BLaER1 treated with 17β-estradiol and CSF1 and Interleukin-3, amounts not matched to agents 10 nM and 100 nM (cell line): ENCODE results near the gene CMTR1.

Source experiments
- H3K27ac ChIP-seq, 11 experiments: shearing (Covaris generic); formaldehyde crosslinking; 2 replicates each; pipeline ENCODE4 v1.8.1; 2022
- H3K27me3 ChIP-seq, 11 experiments: shearing (Covaris generic); formaldehyde crosslinking; 2 replicates each; pipeline ENCODE4 v1.8.1; 2022
- H3K36me3 ChIP-seq, 11 experiments: shearing (Covaris generic); formaldehyde crosslinking; 2 replicates each; pipeline ENCODE4 v1.8.1; 2022
- H3K4me1 ChIP-seq, 10 experiments: shearing (Covaris generic); formaldehyde crosslinking; 2 replicates each; pipeline ENCODE4 v1.8.1; 2022
- H3K4me2 ChIP-seq, 11 experiments: shearing (Covaris generic); formaldehyde crosslinking; 2 replicates each; pipeline ENCODE4 v1.8.1; 2022
- H3K4me3 ChIP-seq, 10 experiments: shearing (Covaris generic); formaldehyde crosslinking; 2 replicates each; pipeline ENCODE4 v1.8.1; 2022
- H3K9ac ChIP-seq, 11 experiments: shearing (Covaris generic); formaldehyde crosslinking; 2 replicates each; pipeline ENCODE4 v1.8.1; 2022
- H3K9me3 ChIP-seq, 11 experiments: shearing (Covaris generic); formaldehyde crosslinking; replicated peaks in 1 of 11; 2 replicates each; pipeline ENCODE4 v1.8.1; 2022
- H4K20me1 ChIP-seq, 11 experiments: shearing (Covaris generic); formaldehyde crosslinking; 2 replicates each; pipeline ENCODE4 v1.8.1; 2022
- Cebpa-rat ChIP-seq, 11 experiments: shearing (Covaris generic); IDR thresholded peaks; 2 replicates each; pipeline ENCODE4 v1.8.1; 2022

The CMTR1 gene

DNA sequence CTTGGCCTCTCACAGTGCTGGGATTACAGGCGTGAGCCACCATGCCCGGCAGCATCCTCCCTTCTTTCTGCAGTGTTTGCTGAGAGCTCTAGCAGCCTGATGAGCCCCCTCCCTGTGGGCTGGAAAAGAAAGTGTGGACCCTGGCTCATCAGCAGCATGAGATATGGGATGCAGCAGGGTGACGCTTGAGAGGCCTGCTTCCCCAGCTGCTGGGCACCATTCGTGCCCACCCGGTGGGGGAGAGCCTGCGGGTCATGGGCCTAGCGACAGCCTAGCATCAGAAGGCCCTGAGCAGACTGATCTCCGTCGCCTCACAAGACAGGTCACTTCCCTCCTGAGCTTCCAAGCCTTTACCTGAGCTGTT is 82.7 kb downstream of the CMTR1 start:
- peak overlapping the region in 8 of 10 experiments; percentile 15 to 53 (median 52); a peak in 14 of 20 replicates for H3K4me3 ChIP-seq
- TF ChIP-seq Cebpa-rat (IDR thresholded peaks at IDR 0.05): no peak
- H3K9me3 ChIP-seq: peaks cover 0 to 8% (median 6%) of the 10 kb centered on the region in 11 experiments; a peak in 10 of 22 replicates
- H3K4me2 ChIP-seq: peak overlapping the region; percentile 70 to 99 (median 96)
- H3K36me3 ChIP-seq: no peaks in the 10 kb centered on the region
- H4K20me1 ChIP-seq: no peaks in the 10 kb centered on the region; a peak in 1 of 22 replicates
- H3K9ac ChIP-seq: peak overlapping the region in 9 of 11 experiments; percentile 54 to 85 (median 81); a peak in 17 of 22 replicates
- no peaks in the 10 kb centered on the region for H3K27me3 ChIP-seq
- H3K4me1 ChIP-seq: peaks cover 65 to 96% (median 93%) of the 10 kb centered on the region in 10 experiments
- H3K27ac ChIP-seq: peak overlapping the region in 9 of 11 experiments; percentile 76 to 96 (median 87); a peak in 18 of 22 replicates

DNA sequence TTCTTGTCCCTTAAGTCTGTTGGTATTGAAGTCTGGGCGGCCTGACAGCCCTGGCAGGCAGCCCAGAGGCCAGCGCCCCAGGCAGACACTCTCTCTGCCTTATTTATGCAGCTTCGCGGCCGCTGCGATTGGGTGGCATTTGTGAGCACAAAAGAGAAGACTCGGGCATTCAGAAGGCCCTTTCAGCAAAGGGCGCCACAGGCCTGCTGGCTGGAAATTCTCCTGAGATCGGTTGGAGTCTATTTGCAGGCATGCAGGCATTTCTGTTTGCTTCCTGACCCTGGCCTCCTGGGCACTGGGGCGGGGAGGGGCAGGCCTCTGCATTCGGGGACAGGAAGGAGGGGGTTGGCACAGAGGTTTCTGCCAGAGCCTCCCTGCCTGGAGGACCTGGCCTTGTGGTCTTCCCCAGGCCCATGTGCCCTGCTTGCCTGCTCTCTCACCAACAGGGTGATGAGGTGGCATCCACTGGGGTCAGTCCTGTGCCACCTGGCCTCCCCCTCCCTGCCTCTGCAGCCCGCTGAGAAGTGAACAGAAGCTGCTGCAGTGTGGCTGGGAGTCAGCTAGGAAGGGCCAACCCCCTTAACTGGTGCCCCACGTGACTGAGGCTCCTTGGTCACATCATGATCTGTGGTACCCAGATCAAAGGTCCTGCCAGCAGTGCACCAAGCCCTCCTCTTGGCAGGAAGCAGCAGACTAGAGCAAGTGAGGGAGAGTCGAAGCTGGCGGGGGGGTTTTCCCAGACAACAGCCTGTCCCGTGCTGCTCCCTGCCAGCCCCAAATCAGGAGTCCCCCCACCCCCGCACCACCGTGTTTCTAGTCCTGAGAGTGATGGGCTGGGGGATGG is 83.3 kb downstream of the CMTR1 start:
- H3K27ac ChIP-seq: peak overlapping the region in 9 of 11 experiments; percentile 76 to 96 (median 87); a peak in 18 of 22 replicates
- no peaks in the 10 kb centered on the region for H3K36me3 ChIP-seq
- peak overlapping the region in 9 of 11 experiments; percentile 54 to 85 (median 81); a peak in 18 of 22 replicates for H3K9ac ChIP-seq
- no peaks in the 10 kb centered on the region for H3K27me3 ChIP-seq
- peak overlapping the region; percentile 70 to 99 (median 96) for H3K4me2 ChIP-seq
- peaks cover 71 to 100% (median 95%) of the 10 kb centered on the region in 10 experiments for H3K4me1 ChIP-seq
- H4K20me1 ChIP-seq: peaks cover 0 to 4% (median 0%) of the 10 kb centered on the region in 11 experiments; a peak in 3 of 22 replicates
- peak overlapping the region in 8 of 10 experiments; percentile 24 to 53 (median 52); a peak in 15 of 20 replicates for H3K4me3 ChIP-seq
- TF ChIP-seq Cebpa-rat (IDR thresholded peaks at IDR 0.05): no peak
- H3K9me3 ChIP-seq: peaks cover 0 to 8% (median 6%) of the 10 kb centered on the region in 11 experiments; a peak in 10 of 22 replicates

DNA sequence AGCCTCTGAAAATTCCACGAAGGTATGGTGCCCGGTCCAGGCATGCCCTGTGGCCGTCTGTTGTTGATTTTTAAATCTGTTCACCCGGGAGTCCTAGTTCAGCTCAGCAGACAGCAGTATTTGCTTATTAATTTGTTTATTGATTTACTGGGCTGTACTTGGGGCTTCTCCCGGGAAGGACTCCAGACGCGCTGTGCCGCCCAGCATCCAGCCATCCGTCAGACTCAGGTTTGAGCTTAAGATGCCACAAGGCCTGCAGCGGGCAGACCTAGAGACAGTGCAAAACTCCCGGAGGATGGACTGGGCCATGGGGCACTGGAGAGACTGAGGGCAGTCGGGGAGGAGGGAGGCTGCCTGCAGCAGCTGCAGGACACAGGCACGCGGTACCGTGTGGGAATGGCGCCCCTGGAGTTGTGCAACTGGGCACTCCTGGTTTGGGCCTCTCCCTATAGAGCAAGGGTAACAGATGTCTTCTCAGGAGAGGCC is 83.9 kb downstream of the CMTR1 start:
- H4K20me1 ChIP-seq: peaks cover 0 to 9% (median 0%) of the 10 kb centered on the region in 11 experiments; a peak in 3 of 22 replicates
- peak overlapping the region; percentile 70 to 99 (median 96) for H3K4me2 ChIP-seq
- no peak for TF ChIP-seq Cebpa-rat (IDR thresholded peaks at IDR 0.05)
- peaks cover 78 to 100% (median 95%) of the 10 kb centered on the region in 10 experiments for H3K4me1 ChIP-seq
- H3K27me3 ChIP-seq: no peaks in the 10 kb centered on the region
- peaks cover 0 to 8% (median 6%) of the 10 kb centered on the region in 11 experiments; a peak in 10 of 22 replicates for H3K9me3 ChIP-seq
- peak overlapping the region in 8 of 10 experiments; percentile 24 to 53 (median 52); a peak in 15 of 20 replicates for H3K4me3 ChIP-seq
- peak overlapping the region in 10 of 11 experiments; percentile 31 to 96 (median 87); a peak in 19 of 22 replicates for H3K27ac ChIP-seq
- peak overlapping the region in 10 of 11 experiments; percentile 29 to 85 (median 80); a peak in 19 of 22 replicates for H3K9ac ChIP-seq
- H3K36me3 ChIP-seq: no peaks in the 10 kb centered on the region

DNA sequence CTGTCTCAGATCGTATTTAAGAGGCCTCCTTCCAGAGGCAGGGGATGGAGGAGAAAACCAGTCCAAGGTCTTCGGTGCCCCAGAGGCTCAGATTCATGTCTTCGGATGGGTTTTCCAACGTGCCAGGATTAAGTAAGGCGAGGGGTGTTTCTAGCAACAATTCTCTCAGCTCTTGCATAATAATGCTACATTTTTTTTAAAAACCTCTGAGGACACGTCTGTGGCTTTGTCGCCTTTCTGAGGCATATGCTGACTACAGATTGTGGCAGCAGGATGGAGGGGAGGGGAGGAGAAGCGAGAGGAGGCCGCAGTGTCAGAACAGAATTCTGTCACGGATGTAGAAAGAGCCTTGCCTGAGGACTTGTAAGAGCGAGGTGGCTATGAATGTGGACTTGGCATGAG is 84.4 kb downstream of the CMTR1 start:
- Histone ChIP-seq H3K4me3 (peak overlapping the region in 8 of 10 experiments; percentile 24 to 53 (median 52); a peak in 13 of 20 replicates), H3K27ac (peak overlapping the region in 10 of 11 experiments; percentile 31 to 96 (median 87); a peak in 19 of 22 replicates)

DNA sequence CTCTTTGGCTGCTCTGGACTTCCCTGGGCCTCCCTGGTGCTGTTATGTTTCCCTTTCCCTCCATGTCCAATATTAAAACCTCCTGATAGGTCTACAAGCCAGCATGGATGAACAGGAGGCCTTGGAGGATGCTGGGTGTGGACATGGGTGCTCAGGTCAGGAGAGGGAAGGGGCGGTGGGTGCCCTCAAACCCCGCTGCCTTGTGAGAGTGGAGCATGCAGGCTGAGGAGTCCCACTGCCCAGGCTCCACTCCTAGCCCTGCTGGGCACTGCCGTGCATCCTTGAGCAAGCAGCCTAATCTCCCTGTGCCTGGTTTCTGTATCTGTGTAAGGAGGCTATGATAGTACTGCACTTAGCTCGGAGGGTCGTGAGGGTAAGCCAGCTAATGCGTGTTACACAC is 85.1 kb downstream of the CMTR1 start:
- Histone ChIP-seq H3K4me3 (peak overlapping the region in 5 of 10 experiments; percentile 0 to 53 (median 47); a peak in 3 of 20 replicates), H3K27me3 (no peaks in the 10 kb centered on the region), H4K20me1 (peaks cover 0 to 11% (median 0%) of the 10 kb centered on the region in 11 experiments; a peak in 3 of 22 replicates), H3K4me2 (peak overlapping the region; percentile 70 to 99 (median 96)), H3K36me3 (no peaks in the 10 kb centered on the region), H3K27ac (peak overlapping the region in 9 of 11 experiments; percentile 76 to 96 (median 87); a peak in 18 of 22 replicates), H3K4me1 (peaks cover 70 to 100% (median 95%) of the 10 kb centered on the region in 10 experiments), H3K9ac (peak overlapping the region in 9 of 11 experiments; percentile 54 to 85 (median 81); a peak in 17 of 22 replicates), H3K9me3 (peaks cover 0 to 8% (median 6%) of the 10 kb centered on the region in 11 experiments; a peak in 10 of 22 replicates)
- TF ChIP-seq Cebpa-rat (IDR thresholded peaks at IDR 0.05): no peak

More for the DNA sequence above, 84.4 kb downstream of the CMTR1 start:
- TF ChIP-seq Cebpa-rat (IDR thresholded peaks at IDR 0.05): peak in 10 of 11 experiments; percentile 49 to 98 (median 91); a peak in 19 of 22 replicates
- no peaks in the 10 kb centered on the region for H3K36me3 ChIP-seq
- peaks cover 0 to 8% (median 6%) of the 10 kb centered on the region in 11 experiments; a peak in 10 of 22 replicates for H3K9me3 ChIP-seq
- H4K20me1 ChIP-seq: peaks cover 0 to 9% (median 0%) of the 10 kb centered on the region in 11 experiments; a peak in 3 of 22 replicates
- H3K4me1 ChIP-seq: peaks cover 77 to 100% (median 95%) of the 10 kb centered on the region in 10 experiments
- no peaks in the 10 kb centered on the region for H3K27me3 ChIP-seq
- H3K9ac ChIP-seq: peak overlapping the region in 10 of 11 experiments; percentile 29 to 85 (median 80); a peak in 19 of 22 replicates
- H3K4me2 ChIP-seq: peak overlapping the region; percentile 70 to 99 (median 96)

DNA sequence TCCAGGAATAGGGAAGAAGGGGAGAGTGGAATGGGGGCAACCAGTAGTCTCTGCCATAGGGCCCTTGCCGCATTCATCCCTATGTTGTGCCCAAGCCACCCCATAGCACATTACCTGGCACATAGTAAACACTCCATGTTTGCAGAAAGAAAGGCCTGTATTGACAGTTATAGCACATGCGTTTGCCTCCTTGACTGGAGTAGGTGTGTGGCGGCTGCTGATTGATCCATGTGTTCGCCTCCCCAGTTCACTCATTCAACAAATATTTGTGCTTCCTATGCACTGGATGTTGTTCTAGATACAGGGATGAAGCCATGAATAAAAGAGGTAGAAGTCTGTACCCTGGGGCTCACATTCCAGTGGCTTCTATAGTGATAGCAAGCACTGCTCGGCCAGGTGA is 86.4 kb downstream of the CMTR1 start:
- no peak overlapping the region for H3K4me3 ChIP-seq
- H3K27ac ChIP-seq: peak overlapping the region in 3 of 11 experiments; percentile 3 to 96 (median 93); a peak in 5 of 22 replicates
- H3K27me3 ChIP-seq: no peaks in the 10 kb centered on the region
- H3K4me1 ChIP-seq: peaks cover 56 to 96% (median 87%) of the 10 kb centered on the region in 10 experiments
- H3K9ac ChIP-seq: no peak overlapping the region
- H3K4me2 ChIP-seq: peak overlapping the region in 8 of 11 experiments; percentile 87 to 99 (median 97); a peak in 10 of 22 replicates
- no peaks in the 10 kb centered on the region for H3K36me3 ChIP-seq
- peaks cover 0 to 15% (median 0%) of the 10 kb centered on the region in 11 experiments; a peak in 3 of 22 replicates for H4K20me1 ChIP-seq
- peaks cover 0 to 8% (median 6%) of the 10 kb centered on the region in 11 experiments; a peak in 10 of 22 replicates for H3K9me3 ChIP-seq
- no peak for TF ChIP-seq Cebpa-rat (IDR thresholded peaks at IDR 0.05)

DNA sequence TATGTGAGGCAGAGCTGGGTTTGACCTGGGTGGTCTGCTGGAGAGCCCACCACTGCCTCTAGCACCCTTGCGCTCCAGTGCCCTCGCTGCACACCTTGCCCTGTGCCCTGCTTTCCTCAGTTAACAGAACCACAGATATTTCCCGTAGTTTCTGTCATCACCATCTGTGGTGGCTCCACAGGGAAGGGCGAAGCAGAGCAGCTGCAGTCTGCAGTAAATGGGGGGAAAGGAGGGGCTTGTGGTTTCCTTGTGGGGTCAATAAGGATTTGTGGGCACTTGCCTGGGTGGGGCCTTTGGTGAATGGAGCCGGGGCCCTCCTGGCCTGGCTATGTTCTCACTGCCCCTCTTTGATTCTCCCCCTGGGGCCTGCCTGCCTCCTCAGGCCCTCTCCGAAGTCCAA is 87.9 kb downstream of the CMTR1 start:
- Histone ChIP-seq H4K20me1 (peaks cover 0 to 19% (median 0%) of the 10 kb centered on the region in 11 experiments; a peak in 4 of 22 replicates), H3K4me3 (0 out of 20 replicates have a peak overlapping the region, but pooled peaks of 1 of the 10 experiments have one; percentile 6), H3K4me1 (peaks cover 42 to 81% (median 72%) of the 10 kb centered on the region in 10 experiments), H3K36me3 (no peaks in the 10 kb centered on the region), H3K9ac (peak overlapping the region in 8 of 11 experiments; percentile 4 to 42 (median 24); a peak in 9 of 22 replicates), H3K4me2 (peak overlapping the region; percentile 40 to 93 (median 85)), H3K27ac (peak overlapping the region in 8 of 11 experiments; percentile 16 to 57 (median 42); a peak in 10 of 22 replicates), H3K27me3 (no peaks in the 10 kb centered on the region), H3K9me3 (peaks cover 0 to 8% (median 6%) of the 10 kb centered on the region in 11 experiments; a peak in 10 of 22 replicates)
- TF ChIP-seq Cebpa-rat (IDR thresholded peaks at IDR 0.05): no peak; a peak in 1 of 22 replicates

DNA sequence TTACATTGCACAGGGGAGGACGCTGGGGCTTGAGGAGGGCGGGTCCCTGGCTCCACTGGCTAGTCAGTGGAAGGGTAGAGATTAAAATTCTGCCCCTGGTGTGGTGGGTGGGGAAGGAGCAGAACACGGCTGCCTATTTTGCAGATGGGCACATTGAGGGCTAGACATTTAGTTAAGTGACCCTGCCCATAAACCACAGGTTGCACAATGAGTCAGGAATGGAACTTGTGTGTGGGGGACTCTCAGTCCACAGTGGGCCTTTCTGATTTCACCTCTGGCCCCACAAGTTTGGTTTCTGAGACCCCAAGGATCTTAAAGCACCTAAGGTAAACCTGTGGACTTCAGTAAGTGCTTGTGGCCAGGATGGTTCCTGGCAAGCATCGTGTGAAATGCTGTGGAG is 88.7 kb downstream of the CMTR1 start:
- TF ChIP-seq Cebpa-rat (IDR thresholded peaks at IDR 0.05): no peak

More for the DNA sequence above, 88.7 kb downstream of the CMTR1 start:
- H3K9ac ChIP-seq: peak overlapping the region in 7 of 11 experiments; percentile 4 to 42 (median 24); a peak in 6 of 22 replicates
- H3K36me3 ChIP-seq: no peaks in the 10 kb centered on the region
- peaks cover 0 to 8% (median 6%) of the 10 kb centered on the region in 11 experiments; a peak in 10 of 22 replicates for H3K9me3 ChIP-seq
- peaks cover 34 to 73% (median 65%) of the 10 kb centered on the region in 10 experiments for H3K4me1 ChIP-seq
- no peak overlapping the region for H3K4me3 ChIP-seq
- peak overlapping the region; percentile 40 to 93 (median 85); a peak in 20 of 22 replicates for H3K4me2 ChIP-seq
- peaks cover 0 to 19% (median 0%) of the 10 kb centered on the region in 11 experiments; a peak in 4 of 22 replicates for H4K20me1 ChIP-seq
- H3K27me3 ChIP-seq: no peaks in the 10 kb centered on the region
- H3K27ac ChIP-seq: peak overlapping the region in 6 of 11 experiments; percentile 16 to 55 (median 42); a peak in 9 of 22 replicates
